NCI-H187 (cell line): ENCODE data around the gene SEC14L2.
"Not testable (repeated sequence)": the region's sequence is repeated elsewhere in the genome, so short reads cannot be mapped to it uniquely, and the experiment has no call there.

ENCODE experiments used
- DNase-seq, 2 experiments: peaks; one replicate each; lab custom pipeline; 2025; lab: John Stamatoyannopoulos, UW

SEC14L2 gene

GRCh38 chr22:30375312-30375849 is 21.4 kb upstream of the SEC14L2 start:
- DNase-seq = no peak

- no peak for DNase-seq
Observed at GRCh38 chr22:30380011-30380410, 16.8 kb upstream of the SEC14L2 start.

GRCh38 chr22:30381264-30381663 is 15.6 kb upstream of the SEC14L2 start:
- no peak for DNase-seq

- DNase-seq = no peak
Observed at GRCh38 chr22:30382340-30382739, 14.5 kb upstream of the SEC14L2 start.

GRCh38 chr22:30383061-30383460 is 13.8 kb upstream of the SEC14L2 start:
- no peak for DNase-seq

GRCh38 chr22:30385942-30386341 is 10.9 kb upstream of the SEC14L2 start:
- DNase-seq = no peak

GRCh38 chr22:30386608-30386959 is 10.2 kb upstream of the SEC14L2 start:
- DNase-seq = no peak

- DNase-seq = peak; percentile 22 to 24
Observed at GRCh38 chr22:30386960-30387827, 9.6 kb upstream of the SEC14L2 start, which contains the start of gene RNF215. TSS of gene RNF215 (minus strand) at chr22:30387411. CDS start at chr22:30387313, 98 bp downstream.

- no peak for DNase-seq
Observed at GRCh38 chr22:30390974-30391691, 5.7 kb upstream of the SEC14L2 start.

- no peak for DNase-seq
Observed at GRCh38 chr22:30392661-30393321, 4.0 kb upstream of the SEC14L2 start.

- no peak for DNase-seq
Observed at GRCh38 chr22:30393322-30393680, 3.5 kb upstream of the SEC14L2 start.

GRCh38 chr22:30393885-30394284 is 2.9 kb upstream of the SEC14L2 start:
- no peak for DNase-seq

- no peak for DNase-seq
Observed at GRCh38 chr22:30397656-30398635, 1.1 kb downstream of the SEC14L2 start.

- no peak for DNase-seq
Observed at GRCh38 chr22:30398685-30399680, 2.2 kb downstream of the SEC14L2 start.

GRCh38 chr22:30399718-30400117 is 2.9 kb downstream of the SEC14L2 start:
- no peak for DNase-seq

GRCh38 chr22:30400159-30400558 is 3.3 kb downstream of the SEC14L2 start:
- no peak for DNase-seq

- not testable (repeated sequence) for DNase-seq
Observed at GRCh38 chr22:30401024-30401423, 4.2 kb downstream of the SEC14L2 start.

GRCh38 chr22:30402028-30402765 is 5.4 kb downstream of the SEC14L2 start:
- DNase-seq = no peak

- DNase-seq = not testable (repeated sequence)
Observed at GRCh38 chr22:30402766-30403104, 5.9 kb downstream of the SEC14L2 start.
